Ovary (tissue), 9 donors: ENCODE data around the gene FXR1. TPM values are rescaled to one million over a fixed set of nuclear protein-coding genes. Genes with fewer than 3 reads are reported as not detected.
"Not testable (repeated sequence)": the region's sequence is repeated elsewhere in the genome, so short reads cannot be mapped to it uniquely, and the experiment has no call there.

ENCODE experiments used
- DNase-seq, 5 donors: peaks; one replicate each; pipeline ENCODE4 v3.0.0-alpha.2; 2019 to 2020
- H3K27ac ChIP-seq, 2 donors: fragments of 200-600 bp; one replicate each; pipeline versions ENCODE4 v1.5.1 to v1.8.0; 2019 to 2022
- H3K27me3 ChIP-seq: fragments of 200-600 bp; one replicate; pipeline ENCODE4 v1.8.0; 2022
- H3K36me3 ChIP-seq: fragments of 200-600 bp; sonication (generic); one replicate; pipeline ENCODE4 v1.5.1; 2019
- H3K4me1 ChIP-seq: one replicate; pipeline ENCODE4 v1.8.1; 2013; ENCODE audit warnings: mild to moderate bottlenecking, moderate library complexity; ENCODE audit not compliant: insufficient read depth
- H3K4me3 ChIP-seq: fragments of 200-600 bp; sonication (generic); one replicate; pipeline ENCODE4 v1.5.1; 2017
- H3K9me3 ChIP-seq, 2 donors: fragments of 200-600 bp in 1 of 2; sonication (generic) in 1 of 2; one replicate each; pipeline versions ENCODE4 v1.5.1 to v1.8.1; 2013 to 2019; ENCODE audit warnings: mild to moderate bottlenecking in 1 of 2, moderate library complexity in 1 of 2
- CTCF ChIP-seq, 3 donors: fragments of 450-650 bp in 2 of 3; fragments of 200-600 bp in 1 of 3; IDR thresholded peaks; one replicate each; pipeline versions ENCODE4 v1.5.1 to v1.8.0; 2016 to 2022; ENCODE audit warnings: antibody characterized with exemption in 3 of 3, mild to moderate bottlenecking in 1 of 3
- EP300 ChIP-seq: sonication (generic); formaldehyde crosslinking; IDR thresholded peaks from one replicate; pipeline ENCODE4 v1.6.1; 2017; ENCODE audit warnings: antibody characterized with exemption
- POLR2A ChIP-seq: fragments of 450-650 bp; IDR thresholded peaks from one replicate; pipeline ENCODE4 v1.6.1; 2017; ENCODE audit warnings: antibody characterized with exemption, mild to moderate bottlenecking, moderate library complexity
- WGBS, 3 donors: extraction: QIAGEN DNeasy Blood & Tissue Kit in 1 of 3; methylation state at CpG; one replicate each; pipeline versions ENCODE4 v1.1.5 to v1.1.7; 2013 to 2017; 5-methylcytosine and 5-hydroxymethylcytosine counted together
- intact Hi-C, 4 donors: fragments of 100-400 bp; cut with DNase I; formaldehyde crosslinking; loops; one replicate each; pipeline versions ENCODE4 v1.11.0 to v1.15.1; 2022 to 2023
- polyA plus RNA-seq, 2 donors: library from polyadenylated mRNA; stranded (reverse); fragments of 200-250 nt in 1 of 2; fragments of 350-450 nt in 1 of 2; fragmentation: Illumina TruSeq in 1 of 2; extraction: RNeasy Lipid Tissue Mini Kit (QIAGEN cat#74804) in 1 of 2; gene quantifications; one replicate each; pipeline ENCODE4 v1.2.3, GENCODE V29; 2013 to 2014
- total RNA-seq, 7 donors: library from RNA; depleted of rRNA in 2 of 7; stranded (reverse); fragments of >200 nt in 2 of 7; fragmentation: NEBNext Ultra II Directional in 3 of 7; extraction: Animal tissue kit (Norgen Biotek cat#: 25700) in 3 of 7; gene quantifications; one replicate each; pipeline versions ENCODE4 v1.1.0 to v1.2.4, GENCODE V29; 2016 to 2023
- donor health status: DM: no; HTN: no; CAD: no; lungs with moderate emphysema.
- donor health status: DM: no; HTN: no; CAD: no.
- donor health status: Bipolar disorder and iron deficiency.
- donor health status: DM: yes; HTN: yes; CAD: no.
- donor health status: DM: no; HTN: no; CAD: no.
- donor health status: DM: yes; HTN: yes; CAD: no.

The FXR1 gene
- total and polyA plus RNA-seq, 9 donors = 102 to 176 (median 117) TPM

- intact Hi-C loops = no loop called here
- DNase-seq = no peak
- H3K36me3 ChIP-seq = no peaks in the 10 kb centered on the region
- H3K27me3 ChIP-seq = no peaks in the 10 kb centered on the region
- no peak overlapping the region for H3K27ac ChIP-seq
- no peaks in the 10 kb centered on the region for H3K9me3 ChIP-seq
- no peaks in the 10 kb centered on the region for H3K4me1 ChIP-seq
- TF ChIP-seq CTCF (IDR thresholded peaks at IDR 0.05) (no peak), EP300 (no peak), POLR2A (no peak)
- no peak overlapping the region for H3K4me3 ChIP-seq
These were observed 67.5 kb downstream of the FXR1 start for GRCh38 chr3:180979961-180980360.

DNA sequence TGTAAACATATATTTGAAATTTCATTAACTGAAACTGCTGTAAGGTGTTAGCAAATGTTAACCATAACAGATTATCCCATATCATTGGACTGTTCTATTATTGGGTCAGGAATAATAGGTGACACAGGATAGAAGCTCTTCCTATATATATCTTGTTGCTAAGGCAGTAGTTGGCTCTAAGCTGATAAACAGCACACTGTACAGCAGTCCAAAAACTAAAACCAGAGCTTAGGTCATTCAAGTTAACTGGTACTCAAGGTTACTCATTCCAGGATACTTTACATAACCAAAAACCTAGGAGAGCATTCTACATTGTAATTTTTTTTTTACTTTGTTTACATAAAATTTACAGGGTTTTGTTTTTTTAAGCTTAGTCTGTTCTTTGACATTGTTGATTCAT, 68.1 kb downstream of the FXR1 start:
- intact Hi-C loops = no loop called here
- DNase-seq = no peak
- Histone ChIP-seq H3K27me3 (no peaks in the 10 kb centered on the region), H3K27ac (no peak overlapping the region), H3K36me3 (no peaks in the 10 kb centered on the region), H3K4me3 (no peak overlapping the region), H3K9me3 (no peaks in the 10 kb centered on the region), H3K4me1 (no peaks in the 10 kb centered on the region)
- TF ChIP-seq CTCF (IDR thresholded peaks at IDR 0.05) = no peak
- TF ChIP-seq POLR2A = no peak
- no peak for TF ChIP-seq EP300

DNA sequence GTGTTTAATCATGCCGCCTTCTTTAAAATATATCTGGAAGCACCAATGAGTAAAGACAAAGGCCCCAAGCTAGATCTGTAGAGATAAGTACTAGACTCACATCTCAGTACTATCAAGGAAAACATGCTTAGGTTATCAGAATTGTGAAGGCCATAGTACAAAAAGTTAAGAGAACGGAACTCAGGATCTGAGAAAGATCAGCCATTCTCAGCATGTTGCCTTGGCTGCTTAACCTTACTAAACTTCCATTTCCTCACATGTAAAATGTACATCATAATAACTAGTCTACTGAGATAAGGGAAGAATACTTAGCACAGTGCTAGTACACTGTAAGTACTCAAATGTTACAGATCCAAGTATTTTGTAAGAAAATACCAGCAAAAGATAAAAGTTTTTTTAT, 69.4 kb downstream of the FXR1 start:
- WGBS, 3 donors = 87 to 88% (median 87%) methylated on average over 2 of the region's 2 CpGs
- Histone ChIP-seq H3K9me3 (no peaks in the 10 kb centered on the region), H3K27ac (no peak overlapping the region), H3K4me1 (no peaks in the 10 kb centered on the region), H3K4me3 (no peak overlapping the region), H3K27me3 (no peaks in the 10 kb centered on the region), H3K36me3 (no peaks in the 10 kb centered on the region)
- DNase-seq = no peak
- intact Hi-C loops = no loop called here
- TF ChIP-seq POLR2A (no peak), EP300 (no peak), CTCF (IDR thresholded peaks at IDR 0.05) (no peak)

DNA sequence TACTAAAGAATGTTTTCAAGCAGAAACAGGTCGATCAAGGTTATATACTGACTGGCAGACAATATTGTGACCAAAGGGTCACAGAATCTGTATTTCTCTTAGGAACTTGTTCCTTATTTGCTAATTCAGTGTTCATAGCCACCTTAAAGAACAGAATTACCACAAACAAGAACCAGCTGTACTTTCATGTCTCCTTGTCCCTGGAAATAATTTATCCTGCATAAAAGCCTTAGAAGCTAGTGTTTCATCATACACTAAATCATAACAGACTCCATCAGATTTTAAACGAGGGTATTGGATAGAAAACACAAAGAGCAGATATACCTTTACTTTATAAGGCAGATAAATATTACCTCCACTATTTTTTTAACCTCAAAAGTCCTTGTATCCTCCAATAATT, 70.7 kb downstream of the FXR1 start:
- H3K27me3 ChIP-seq = no peaks in the 10 kb centered on the region
- no peaks in the 10 kb centered on the region for H3K36me3 ChIP-seq
- no peak for DNase-seq
- WGBS, 3 donors = 34 to 42% (median 36%) methylated on average over 2 of the region's 2 CpGs
- no peaks in the 10 kb centered on the region for H3K4me1 ChIP-seq
- no peak overlapping the region for H3K4me3 ChIP-seq
- no peak for TF ChIP-seq CTCF (IDR thresholded peaks at IDR 0.05)
- TF ChIP-seq EP300 = no peak
- no peak for TF ChIP-seq POLR2A
- intact Hi-C loops = no loop called here
- no peak overlapping the region for H3K27ac ChIP-seq
- H3K9me3 ChIP-seq = no peaks in the 10 kb centered on the region

DNA sequence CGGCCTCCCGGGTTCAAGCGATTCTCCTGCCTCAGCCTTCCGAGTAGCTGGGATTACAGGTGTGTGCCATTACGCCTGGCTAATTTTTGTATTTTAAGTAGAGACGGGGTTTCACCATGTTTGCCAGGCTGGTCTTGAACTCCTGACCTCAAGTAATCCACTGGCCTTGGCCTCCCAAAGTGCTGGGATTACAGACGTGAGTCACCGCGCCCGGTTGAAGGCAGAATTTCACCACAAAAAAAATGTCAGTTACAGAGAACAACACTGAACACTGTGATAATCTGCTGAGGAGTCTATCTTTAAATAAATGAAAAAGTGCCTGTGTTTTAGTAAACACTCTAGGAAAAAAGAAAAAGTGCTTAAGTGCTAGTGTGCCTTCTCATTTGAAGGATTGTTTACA, 73.9 kb downstream of the FXR1 start:
- not testable (repeated sequence) for H3K4me3 ChIP-seq, DNase-seq
- WGBS, 3 donors = 74 to 87% (median 82%) methylated on average over 10 of the region's 10 CpGs

More for the DNA sequence above, 73.9 kb downstream of the FXR1 start:
- intact Hi-C loops, H3K27me3 ChIP-seq, H3K27ac ChIP-seq, H3K36me3 ChIP-seq, H3K9me3 ChIP-seq, H3K4me1 ChIP-seq: not testable (repeated sequence)
